Measurements from ENCODE around the gene ODF2. TPM values are rescaled to one million over a fixed set of nuclear protein-coding genes. Genes with fewer than 3 reads are reported as not detected.
A peak's percentile ranks its signal among the peaks of the same experiment; 100 is the strongest.
"Not testable (repeated sequence)": the region's sequence is repeated elsewhere in the genome, so short reads cannot be mapped to it uniquely, and the experiment has no call there.

The ODF2 gene
- total RNA-seq, 1 donor from 2014 or later, result 40.5 TPM

DNA sequence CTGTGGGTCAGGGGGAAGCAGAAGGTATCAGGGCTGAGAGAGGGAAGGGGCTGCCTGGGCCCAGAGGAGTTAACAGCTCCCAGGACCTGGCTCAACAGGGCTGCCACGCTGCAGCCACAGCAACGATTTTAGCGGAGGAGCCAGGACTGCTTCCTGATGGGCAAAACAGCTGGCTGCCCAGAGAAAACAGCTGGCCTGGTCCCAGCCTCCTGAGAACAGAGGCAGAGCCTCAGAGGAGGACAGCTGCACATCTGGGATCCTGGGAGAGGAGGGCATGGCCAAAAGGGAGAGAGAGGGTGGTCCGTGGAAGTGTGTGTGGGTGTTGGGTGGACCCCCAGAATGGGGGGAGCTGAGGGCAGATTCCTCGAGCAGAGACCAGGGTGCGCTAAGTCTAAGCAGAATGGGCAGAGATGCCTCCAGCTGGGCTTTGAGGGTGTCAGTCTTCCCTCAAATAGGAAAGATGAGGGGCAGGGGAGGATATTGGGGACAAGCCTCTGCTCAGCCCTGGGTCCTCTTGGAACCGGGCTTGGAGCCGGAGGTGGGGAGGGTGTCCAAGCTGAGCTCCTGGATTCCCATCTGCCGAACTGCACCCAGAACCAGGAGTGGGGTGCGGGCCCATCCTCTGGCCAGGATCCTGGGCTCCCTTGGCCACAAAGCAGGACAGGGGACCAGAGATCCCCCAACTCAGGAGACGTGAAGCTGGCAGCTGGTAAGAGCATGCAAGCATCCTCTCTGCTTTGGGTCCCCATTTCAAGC lies 44.3 kb upstream of the ODF2 start:
- Mint-ChIP-seq H3K27me3 (ENCODE audit: unreplicated experiment) (peaks cover 38% of the 10 kb centered on the region), H3K4me3 (ENCODE audit: unreplicated experiment) (no peak overlapping the region), H3K36me3 (ENCODE audit: unreplicated experiment) (no peaks in the 10 kb centered on the region), H3K4me1 (ENCODE audit: unreplicated experiment) (peaks cover 2% of the 10 kb centered on the region), H3K9me3 (ENCODE audit: unreplicated experiment) (no peaks in the 10 kb centered on the region), H3K27ac (ENCODE audit: unreplicated experiment) (no peak overlapping the region)
- TF ChIP-seq, protein P1, sequence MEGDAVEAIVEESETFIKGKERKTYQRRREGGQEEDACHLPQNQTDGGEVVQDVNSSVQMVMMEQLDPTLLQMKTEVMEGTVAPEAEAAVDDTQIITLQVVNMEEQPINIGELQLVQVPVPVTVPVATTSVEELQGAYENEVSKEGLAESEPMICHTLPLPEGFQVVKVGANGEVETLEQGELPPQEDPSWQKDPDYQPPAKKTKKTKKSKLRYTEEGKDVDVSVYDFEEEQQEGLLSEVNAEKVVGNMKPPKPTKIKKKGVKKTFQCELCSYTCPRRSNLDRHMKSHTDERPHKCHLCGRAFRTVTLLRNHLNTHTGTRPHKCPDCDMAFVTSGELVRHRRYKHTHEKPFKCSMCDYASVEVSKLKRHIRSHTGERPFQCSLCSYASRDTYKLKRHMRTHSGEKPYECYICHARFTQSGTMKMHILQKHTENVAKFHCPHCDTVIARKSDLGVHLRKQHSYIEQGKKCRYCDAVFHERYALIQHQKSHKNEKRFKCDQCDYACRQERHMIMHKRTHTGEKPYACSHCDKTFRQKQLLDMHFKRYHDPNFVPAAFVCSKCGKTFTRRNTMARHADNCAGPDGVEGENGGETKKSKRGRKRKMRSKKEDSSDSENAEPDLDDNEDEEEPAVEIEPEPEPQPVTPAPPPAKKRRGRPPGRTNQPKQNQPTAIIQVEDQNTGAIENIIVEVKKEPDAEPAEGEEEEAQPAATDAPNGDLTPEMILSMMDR (IDR thresholded peaks at IDR 0.05), result no peak
- DNase-seq (ENCODE audit: extremely low spot score, unreplicated experiment), result no peak

- H3K4me1 Mint-ChIP-seq (ENCODE audit: unreplicated experiment), result no peaks in the 10 kb centered on the region
Measured at GRCh38 chr9:128412120-128412790, 43.6 kb upstream of the ODF2 start.

DNA sequence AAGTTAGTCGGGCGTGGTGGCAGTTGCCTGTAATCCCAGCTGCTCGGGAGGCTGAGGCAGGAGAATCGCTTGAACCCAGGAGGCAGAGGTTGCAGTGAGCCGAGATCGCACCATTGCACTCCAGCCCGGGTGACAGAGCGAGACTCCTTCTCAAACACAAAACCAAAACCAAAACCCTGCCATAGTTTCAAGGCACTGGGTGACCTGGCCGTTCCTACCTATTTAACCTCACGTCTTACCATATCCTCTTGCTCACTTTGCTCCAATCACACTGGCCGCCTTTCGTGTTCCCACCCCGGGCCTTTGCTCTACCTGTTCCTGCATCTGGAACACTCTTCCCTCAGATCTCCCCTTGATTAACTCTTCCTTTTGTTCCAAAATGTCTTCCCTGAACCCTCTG lies 42.1 kb upstream of the ODF2 start:
- H3K36me3 Mint-ChIP-seq (ENCODE audit: unreplicated experiment); H3K9me3 Mint-ChIP-seq (ENCODE audit: unreplicated experiment); H3K4me3 Mint-ChIP-seq (ENCODE audit: unreplicated experiment); H3K4me1 Mint-ChIP-seq (ENCODE audit: unreplicated experiment); H3K27ac Mint-ChIP-seq (ENCODE audit: unreplicated experiment); DNase-seq (ENCODE audit: extremely low spot score, unreplicated experiment): not testable (repeated sequence)
- peaks cover 40% of the 10 kb centered on the region for H3K27me3 Mint-ChIP-seq (ENCODE audit: unreplicated experiment)

More at GRCh38 chr9:128412120-128412790, 43.6 kb upstream of the ODF2 start:
- peaks cover 40% of the 10 kb centered on the region for H3K27me3 Mint-ChIP-seq (ENCODE audit: unreplicated experiment)
- TF ChIP-seq, protein P1 (IDR thresholded peaks at IDR 0.05), result peak; percentile 60
- H3K36me3 Mint-ChIP-seq (ENCODE audit: unreplicated experiment), result no peaks in the 10 kb centered on the region
- H3K9me3 Mint-ChIP-seq (ENCODE audit: unreplicated experiment), result no peaks in the 10 kb centered on the region
- no peak overlapping the region for H3K4me3 Mint-ChIP-seq (ENCODE audit: unreplicated experiment)
- no peak for DNase-seq (ENCODE audit: extremely low spot score, unreplicated experiment)
- H3K27ac Mint-ChIP-seq (ENCODE audit: unreplicated experiment), result no peak overlapping the region

GRCh38 chr9:128414461-128414860 lies 41.3 kb upstream of the ODF2 start:
- H3K9me3 Mint-ChIP-seq (ENCODE audit: unreplicated experiment), result no peaks in the 10 kb centered on the region
- DNase-seq (ENCODE audit: extremely low spot score, unreplicated experiment), result no peak
- TF ChIP-seq, protein P1 (IDR thresholded peaks at IDR 0.05), result no peak
- H3K27ac Mint-ChIP-seq (ENCODE audit: unreplicated experiment), result no peak overlapping the region
- no peak overlapping the region for H3K4me3 Mint-ChIP-seq (ENCODE audit: unreplicated experiment)
- peaks cover 7% of the 10 kb centered on the region for H3K4me1 Mint-ChIP-seq (ENCODE audit: unreplicated experiment)
- peaks cover 38% of the 10 kb centered on the region for H3K27me3 Mint-ChIP-seq (ENCODE audit: unreplicated experiment)
- H3K36me3 Mint-ChIP-seq (ENCODE audit: unreplicated experiment), result no peaks in the 10 kb centered on the region

GRCh38 chr9:128415281-128415680 lies 40.5 kb upstream of the ODF2 start:
- no peak overlapping the region for H3K4me3 Mint-ChIP-seq (ENCODE audit: unreplicated experiment)
- H3K9me3 Mint-ChIP-seq (ENCODE audit: unreplicated experiment), result no peaks in the 10 kb centered on the region
- TF ChIP-seq, protein P1 (IDR thresholded peaks at IDR 0.05), result no peak
- no peak overlapping the region for H3K27ac Mint-ChIP-seq (ENCODE audit: unreplicated experiment)
- H3K4me1 Mint-ChIP-seq (ENCODE audit: unreplicated experiment), result peaks cover 14% of the 10 kb centered on the region
- H3K36me3 Mint-ChIP-seq (ENCODE audit: unreplicated experiment), result no peaks in the 10 kb centered on the region
- H3K27me3 Mint-ChIP-seq (ENCODE audit: unreplicated experiment), result peaks cover 38% of the 10 kb centered on the region
- DNase-seq (ENCODE audit: extremely low spot score, unreplicated experiment), result no peak
